Measurements from ENCODE around the gene DRC7. TPM values are rescaled to one million over a fixed set of nuclear protein-coding genes. Genes with fewer than 3 reads are reported as not detected.

The DRC7 gene
- total RNA-seq, 2 donors from 2014 or later: not detected

DNA sequence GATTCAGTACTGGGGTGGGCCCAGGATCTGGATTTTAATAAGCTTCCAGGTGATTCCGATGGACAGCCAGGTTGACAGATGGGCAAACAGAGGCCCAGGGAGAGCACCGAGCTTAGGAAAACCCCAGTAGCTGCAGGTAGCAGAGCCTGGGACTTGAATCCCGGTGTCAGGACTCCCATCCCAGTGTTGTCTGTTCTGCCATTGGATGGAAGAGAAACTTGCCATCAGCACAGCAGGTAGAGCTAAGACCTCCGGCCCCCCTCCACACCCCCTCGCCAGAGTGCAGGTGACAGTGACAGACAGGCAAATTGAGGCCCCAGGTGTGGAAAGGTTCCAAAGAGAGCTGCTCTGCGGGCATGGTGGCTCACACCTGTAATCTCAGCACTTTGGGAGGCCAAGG, 53.4 kb downstream of the DRC7 start:
- ATAC-seq (ENCODE audit: insufficient number of reproducible peaks, low FRiP score, low read depth) (no peak), DNase-seq (ENCODE audit: low spot score) (no peak)
- Histone ChIP-seq H3K9me3 (no peaks in the 10 kb centered on the region), H3K4me1 (ENCODE audit: control insufficient read depth in 1 of 2, low read depth in 2 of 2) (no peaks in the 10 kb centered on the region), H3K36me3 (peaks cover 21% of the 10 kb centered on the region), H3K27ac (no peak overlapping the region), H3K4me3 (no peak overlapping the region), H3K27me3 (replicated peaks; ENCODE audit: insufficient read depth) (no peaks in the 10 kb centered on the region)
- TF ChIP-seq CTCF (IDR thresholded peaks at IDR 0.05): no peak

- DNase-seq (ENCODE audit: low spot score) (no peak), ATAC-seq (ENCODE audit: insufficient number of reproducible peaks, low FRiP score, low read depth) (no peak)
- no peaks in the 10 kb centered on the region for H3K9me3 ChIP-seq
- no peak overlapping the region for H3K27ac ChIP-seq
- no peaks in the 10 kb centered on the region for H3K4me1 ChIP-seq (ENCODE audit: control insufficient read depth in 1 of 2, low read depth in 2 of 2)
- H3K4me3 ChIP-seq: no peak overlapping the region
- no peaks in the 10 kb centered on the region for H3K27me3 ChIP-seq (replicated peaks; ENCODE audit: insufficient read depth)
- TF ChIP-seq CTCF (IDR thresholded peaks at IDR 0.05): no peak
- peaks cover 25% of the 10 kb centered on the region for H3K36me3 ChIP-seq
These were observed 54.0 kb downstream of the DRC7 start for GRCh38 chr16:57748596-57748995.

DNA sequence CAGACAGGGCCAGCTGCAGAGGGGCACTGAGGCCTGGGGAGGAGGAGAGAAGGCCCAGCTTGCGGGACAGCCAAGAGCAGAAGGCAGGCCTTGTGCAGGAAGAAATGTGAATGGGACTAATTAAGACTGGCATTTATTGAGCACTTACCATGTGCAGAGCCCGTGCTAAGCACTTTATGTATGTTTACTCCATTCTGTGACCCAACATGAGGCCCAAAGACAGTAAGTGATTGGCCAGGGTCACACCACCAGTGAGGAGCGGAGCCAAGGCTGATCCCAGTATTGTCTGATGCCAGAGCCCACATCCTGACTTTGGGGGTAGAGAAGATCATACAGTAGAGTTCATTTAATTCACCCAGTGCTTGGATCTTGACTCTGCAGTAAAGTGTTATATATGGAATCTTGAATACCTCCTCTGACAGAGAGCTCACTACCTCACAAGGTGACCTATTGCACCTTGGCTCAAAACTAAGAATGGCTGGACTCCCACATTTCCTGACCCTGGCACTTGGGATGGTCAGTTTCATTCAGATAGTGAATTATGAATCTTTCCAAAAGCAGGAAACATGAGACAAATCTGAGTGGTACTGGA, 54.6 kb downstream of the DRC7 start:
- no peak for TF ChIP-seq CTCF (IDR thresholded peaks at IDR 0.05)
- no peak for DNase-seq (ENCODE audit: low spot score)
- Histone ChIP-seq H3K27ac (no peak overlapping the region), H3K27me3 (replicated peaks; ENCODE audit: insufficient read depth) (no peaks in the 10 kb centered on the region), H3K9me3 (no peaks in the 10 kb centered on the region), H3K4me1 (ENCODE audit: control insufficient read depth in 1 of 2, low read depth in 2 of 2) (no peaks in the 10 kb centered on the region), H3K4me3 (no peak overlapping the region), H3K36me3 (peaks cover 24% of the 10 kb centered on the region)
- ATAC-seq (ENCODE audit: insufficient number of reproducible peaks, low FRiP score, low read depth): no peak

- no peak overlapping the region for H3K27ac ChIP-seq
- no peaks in the 10 kb centered on the region for H3K27me3 ChIP-seq (replicated peaks; ENCODE audit: insufficient read depth)
- peaks cover 21% of the 10 kb centered on the region for H3K36me3 ChIP-seq
- no peaks in the 10 kb centered on the region for H3K4me1 ChIP-seq (ENCODE audit: control insufficient read depth in 1 of 2, low read depth in 2 of 2)
- no peaks in the 10 kb centered on the region for H3K9me3 ChIP-seq
- H3K4me3 ChIP-seq: no peak overlapping the region
- ATAC-seq (ENCODE audit: insufficient number of reproducible peaks, low FRiP score, low read depth): no peak
- TF ChIP-seq CTCF (IDR thresholded peaks at IDR 0.05): no peak
- no peak for DNase-seq (ENCODE audit: low spot score)
These were observed 55.3 kb downstream of the DRC7 start for GRCh38 chr16:57749856-57750452.

GRCh38 chr16:57750796-57751538, 56.4 kb downstream of the DRC7 start:
- H3K9me3 ChIP-seq: no peaks in the 10 kb centered on the region
- H3K27ac ChIP-seq: no peak overlapping the region
- TF ChIP-seq CTCF (IDR thresholded peaks at IDR 0.05): no peak
- no peaks in the 10 kb centered on the region for H3K27me3 ChIP-seq (replicated peaks; ENCODE audit: insufficient read depth)
- H3K4me1 ChIP-seq (ENCODE audit: control insufficient read depth in 1 of 2, low read depth in 2 of 2): no peaks in the 10 kb centered on the region
- ATAC-seq (ENCODE audit: insufficient number of reproducible peaks, low FRiP score, low read depth) (no peak), DNase-seq (ENCODE audit: low spot score) (no peak)
- H3K4me3 ChIP-seq: no peak overlapping the region
- H3K36me3 ChIP-seq: peaks cover 27% of the 10 kb centered on the region
